ENCODE results near the gene SERPINA5.

- TF ChIP-seq CTCF (IDR thresholded peaks at IDR 0.05): no peak
- TF ChIP-seq POLR2A (IDR thresholded peaks at IDR 0.05): no peak
These were observed 39.8 kb upstream of the SERPINA5 start for GRCh38 chr14:94541234-94541975.
